ENCODE data around the gene STYXL2.

- TF ChIP-seq EZH2 (IDR thresholded peaks at IDR 0.05; ENCODE audit: borderline replicate concordance, insufficient read depth, low read depth, low read length, poor library complexity, severe bottlenecking), result no peak
- no peak for TF ChIP-seq CTCF (IDR thresholded peaks at IDR 0.05)
Observed at GRCh38 chr1:167083066-167083665, 10.7 kb upstream of the STYXL2 start.

All from B cell (primary cell).